GM23248 (cell line): ENCODE data around the gene ELL2.

Experiments used
- EZH2 ChIP-seq: fragments of 200-600 bp; sonication (generic); IDR thresholded peaks from 2 replicates; pipeline ENCODE4 v1.6.1; 2018; ENCODE audit warnings: antibody characterized with exemption, mild to moderate bottlenecking; ENCODE audit not compliant: insufficient read depth, poor library complexity, severe bottlenecking
- EZH2phosphoT487 ChIP-seq: fragments of 200-600 bp; sonication (generic); IDR thresholded peaks from 2 replicates; pipeline ENCODE4 v1.6.1; 2018; ENCODE audit warnings: antibody characterized with exemption, moderate library complexity, mild to moderate bottlenecking, low read depth; ENCODE audit not compliant: insufficient read depth

- TF ChIP-seq EZH2 (no peak), EZH2phosphoT487 (no peak)
These were observed 75.2 kb downstream of the ELL2 start for GRCh38 chr5:95886340-95887044.
